NCI-H2029 treated with DMSO at 0.1 percent for 48 hours (cell line): ENCODE data around the gene CARMIL3.

Experiments used
- DNase-seq: peaks from one replicate; lab custom pipeline; 2025; lab: John Stamatoyannopoulos, UW

The CARMIL3 gene

DNA sequence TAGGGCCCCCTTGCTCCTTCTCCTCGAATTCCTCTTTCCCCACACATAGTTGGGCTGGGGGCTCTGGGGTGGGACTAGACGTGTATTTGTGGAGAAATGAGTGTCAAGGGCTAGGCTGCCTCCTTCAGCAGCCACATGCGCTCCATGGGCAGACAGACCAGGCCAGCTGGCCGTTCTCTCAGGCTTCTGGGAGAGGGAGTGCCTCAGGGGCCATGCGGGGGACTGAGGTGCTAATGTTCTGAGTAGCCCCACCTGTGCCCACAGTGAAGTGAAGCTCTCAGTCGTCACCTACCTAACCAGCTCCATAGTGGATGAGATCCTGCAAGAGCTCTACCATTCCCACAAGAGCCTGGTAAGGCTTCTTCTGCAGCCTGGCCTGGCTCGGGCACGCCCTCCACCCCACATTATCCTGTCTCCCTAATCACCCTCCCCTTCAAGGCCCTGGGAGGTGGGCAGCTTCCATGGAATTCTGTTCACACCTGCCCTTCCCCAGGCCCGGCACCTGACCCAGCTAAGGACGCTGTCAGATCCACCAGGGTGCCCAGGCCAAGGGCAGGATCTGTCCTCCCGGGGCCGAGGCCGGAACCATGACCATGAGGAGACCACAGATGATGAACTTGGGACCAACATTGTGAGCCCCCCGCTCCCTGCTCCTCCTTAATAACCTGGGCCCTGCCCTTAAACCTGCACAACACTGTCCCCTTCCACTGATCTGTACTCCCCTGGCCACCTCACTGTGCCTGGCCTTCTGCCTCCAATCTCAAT is 10.6 kb downstream of the CARMIL3 start:
- DNase-seq, result no peak

DNA sequence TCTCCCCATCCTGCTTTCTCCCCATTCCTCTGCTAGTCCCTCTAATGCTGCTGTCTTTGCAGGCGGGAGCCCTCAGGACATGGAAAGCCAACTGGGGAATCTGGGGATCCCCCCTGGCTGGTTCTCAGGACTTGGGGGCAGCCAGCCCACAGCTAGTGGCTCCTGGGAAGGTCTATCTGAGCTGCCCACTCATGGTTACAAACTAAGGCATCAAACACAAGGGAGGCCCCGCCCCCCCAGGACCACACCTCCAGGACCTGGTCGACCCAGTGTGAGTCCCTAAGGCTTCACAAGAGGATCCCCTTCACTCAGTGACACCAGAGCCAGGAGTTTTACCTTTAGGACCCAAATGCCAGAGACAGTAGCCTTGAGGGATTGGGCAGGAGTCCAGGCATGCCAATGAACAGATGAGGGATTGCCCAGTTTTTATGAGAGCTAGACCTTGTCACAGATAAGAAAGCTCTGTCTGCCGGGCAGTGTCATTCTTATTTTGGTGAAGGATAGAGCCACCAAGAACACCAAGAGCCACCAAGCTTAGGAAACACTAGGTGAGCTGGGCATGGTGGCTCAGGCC is 11.5 kb downstream of the CARMIL3 start:
- no peak for DNase-seq

DNA sequence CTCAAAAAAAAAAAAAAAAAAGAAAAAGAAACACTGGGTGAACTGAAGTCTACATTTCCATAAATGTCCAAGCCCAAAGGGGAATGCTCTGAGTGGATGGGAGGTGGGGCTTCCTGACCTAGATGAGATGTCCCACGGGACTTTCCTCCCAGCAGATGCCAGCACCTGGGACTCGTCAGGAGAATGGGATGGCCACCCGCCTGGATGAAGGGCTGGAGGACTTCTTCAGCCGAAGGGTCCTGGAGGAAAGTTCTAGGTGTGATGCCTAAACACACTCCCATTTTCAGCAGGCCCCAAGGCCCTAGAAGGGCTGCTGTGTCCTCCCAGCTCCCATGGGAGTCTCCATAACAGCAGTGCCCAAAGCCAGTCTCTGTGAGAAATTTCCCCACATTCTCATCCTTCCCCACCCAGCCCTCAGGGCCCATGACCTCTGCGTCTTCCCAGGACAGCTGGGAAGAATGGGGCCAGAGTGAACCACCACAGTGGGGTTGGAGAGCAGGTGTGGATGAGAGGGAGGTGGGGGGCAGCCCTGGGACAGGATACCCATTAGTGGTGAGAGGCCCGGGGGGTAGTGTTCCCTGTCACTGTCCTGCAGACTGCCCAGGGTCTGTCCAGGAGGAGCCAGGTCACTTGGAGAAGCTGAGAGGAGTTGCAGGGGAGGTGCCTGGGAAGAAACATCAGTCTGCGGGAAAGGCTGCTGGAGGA is 12.4 kb downstream of the CARMIL3 start:
- DNase-seq, result no peak

DNA sequence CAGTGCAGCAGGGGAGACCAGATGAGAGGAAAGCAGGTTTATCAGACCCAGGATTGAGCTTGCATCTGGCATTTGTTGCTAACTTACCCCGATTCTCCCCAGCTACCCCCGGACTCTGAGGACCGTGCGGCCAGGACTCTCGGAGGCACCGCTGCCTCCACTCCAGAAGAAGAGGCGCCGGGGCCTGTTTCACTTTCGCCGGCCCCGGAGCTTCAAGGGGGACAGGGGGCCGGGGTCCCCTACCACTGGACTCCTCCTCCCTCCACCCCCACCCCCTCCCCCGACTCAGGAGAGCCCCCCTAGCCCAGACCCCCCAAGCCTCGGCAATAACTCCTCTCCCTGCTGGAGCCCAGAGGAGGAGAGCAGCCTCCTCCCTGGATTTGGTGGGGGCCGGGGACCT is 13.0 kb downstream of the CARMIL3 start:
- DNase-seq, result no peak

DNA sequence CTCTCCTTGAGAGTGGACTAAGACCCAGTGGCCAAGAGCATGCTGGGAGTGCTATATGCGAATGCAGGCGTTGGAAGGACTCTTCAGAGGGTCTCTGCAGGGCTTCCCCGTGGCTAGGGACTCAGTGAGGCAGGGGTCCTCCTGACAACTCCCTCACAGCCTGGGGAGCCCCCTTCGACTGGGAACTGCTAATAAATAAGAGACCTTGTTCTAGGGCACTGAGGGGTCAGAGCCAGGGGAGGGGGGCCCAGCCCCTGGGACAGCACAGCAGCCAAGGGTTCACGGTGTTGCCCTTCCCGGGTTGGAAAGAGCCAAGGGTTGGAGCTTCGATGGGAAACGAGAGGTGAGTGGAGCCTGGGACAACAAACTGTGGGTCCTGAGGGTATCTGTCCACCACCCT is 13.6 kb downstream of the CARMIL3 start:
- no peak for DNase-seq

DNA sequence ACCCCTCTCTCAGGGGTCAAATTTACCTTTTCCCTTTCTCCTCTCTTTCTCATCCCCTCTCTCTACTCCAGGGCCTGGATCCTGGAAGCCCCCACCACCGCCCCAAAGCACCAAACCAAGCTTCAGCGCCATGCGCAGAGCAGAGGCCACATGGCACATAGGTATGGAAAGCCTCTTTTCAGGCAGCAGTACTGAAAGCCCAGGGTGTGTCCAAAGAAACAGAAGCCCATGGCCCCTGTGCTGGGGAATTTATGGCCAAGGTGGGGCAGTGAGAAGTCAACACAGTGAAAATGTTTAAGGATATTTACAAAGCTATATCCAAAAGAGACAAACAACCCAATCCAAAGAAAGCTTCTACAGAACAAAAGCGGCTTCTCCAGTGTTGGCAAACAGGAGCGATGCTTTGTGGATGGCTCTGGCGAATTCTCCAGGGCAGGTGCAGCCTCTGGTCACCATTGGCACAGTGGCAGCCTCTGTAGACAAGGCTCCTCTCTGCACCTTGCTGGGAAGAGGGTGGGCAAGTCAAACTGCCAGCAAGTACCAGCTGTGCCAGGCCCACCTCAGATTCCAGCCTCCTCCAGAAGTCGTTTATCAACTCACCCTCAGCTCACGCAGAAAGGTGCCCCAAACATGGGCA is 14.8 kb downstream of the CARMIL3 start:
- DNase-seq, result no peak

DNA sequence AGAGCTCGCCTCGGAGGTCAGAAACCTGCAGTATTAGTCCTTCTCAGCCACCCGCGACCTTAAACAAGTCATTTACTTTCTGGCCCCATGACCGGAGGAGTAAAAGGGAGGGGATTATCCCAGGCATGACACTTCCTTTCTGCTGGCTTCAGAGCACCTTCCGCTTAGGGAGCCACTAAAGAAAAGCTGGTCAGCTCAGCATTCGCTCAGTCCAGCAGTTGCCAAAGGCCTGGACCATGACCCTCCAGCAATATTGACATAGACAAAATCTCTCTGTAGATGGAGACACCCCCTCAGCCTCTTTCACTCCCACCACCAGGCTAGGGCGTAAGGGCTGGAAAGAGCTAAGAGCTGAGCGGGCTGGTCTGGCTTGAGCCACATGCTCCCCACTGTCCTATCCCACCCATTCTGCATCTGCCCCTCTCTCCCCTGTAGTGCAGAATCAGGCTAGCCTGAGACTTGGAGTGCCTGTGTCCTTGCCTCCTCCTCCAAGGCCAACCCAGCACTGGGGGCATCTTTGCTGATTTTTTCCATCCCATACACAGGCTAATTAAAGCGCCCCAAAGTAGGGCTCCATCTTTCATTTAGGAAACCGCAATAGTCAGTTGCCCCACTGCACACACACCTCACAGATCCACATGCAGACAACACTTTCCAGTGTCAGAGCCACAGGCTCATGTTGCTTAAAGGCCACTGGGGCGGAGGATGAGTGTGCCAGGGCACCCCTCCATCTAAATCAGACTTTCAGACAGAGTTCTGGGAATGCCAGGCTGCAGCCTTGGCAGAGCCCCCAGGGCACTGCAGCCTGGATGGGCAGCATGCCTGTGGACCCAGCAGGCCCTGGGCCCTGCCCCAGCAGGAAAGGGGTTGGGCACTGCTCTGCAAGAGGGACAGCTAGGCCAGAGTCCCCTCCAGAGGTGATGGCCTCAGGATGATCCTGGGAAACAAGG is 15.6 kb downstream of the CARMIL3 start:
- no peak for DNase-seq

DNA sequence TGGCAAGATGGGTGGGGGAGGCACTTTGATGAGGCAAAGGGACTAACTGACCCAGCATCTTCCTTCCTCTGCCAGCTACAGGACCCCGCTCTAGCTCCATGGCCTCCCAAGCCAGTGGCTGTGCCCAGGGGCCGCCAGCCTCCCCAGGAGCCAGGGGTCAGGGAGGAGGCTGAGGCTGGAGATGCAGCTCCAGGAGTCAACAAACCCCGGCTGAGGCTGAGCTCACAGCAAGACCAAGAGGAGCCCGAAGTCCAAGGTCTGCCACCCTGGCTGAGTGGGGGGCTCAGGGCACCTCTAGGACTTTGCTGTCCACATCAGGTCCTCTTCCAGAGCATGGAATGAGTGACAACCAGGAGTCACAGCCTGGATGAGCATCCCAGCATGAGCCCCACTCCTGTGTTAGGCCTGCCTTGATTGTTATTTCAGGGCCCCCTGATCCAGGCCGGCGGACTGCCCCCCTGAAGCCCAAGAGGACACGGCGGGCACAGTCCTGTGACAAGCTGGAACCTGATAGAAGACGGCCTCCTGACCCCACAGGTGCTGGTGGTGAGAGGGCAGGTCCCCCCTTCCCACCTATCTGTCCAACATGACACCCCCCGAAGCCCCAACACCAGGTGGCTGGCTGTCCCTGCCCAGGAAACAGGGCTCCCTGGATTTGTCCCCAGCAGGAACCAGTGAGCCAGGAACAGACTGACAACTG is 17.1 kb downstream of the CARMIL3 start:
- no peak for DNase-seq

DNA sequence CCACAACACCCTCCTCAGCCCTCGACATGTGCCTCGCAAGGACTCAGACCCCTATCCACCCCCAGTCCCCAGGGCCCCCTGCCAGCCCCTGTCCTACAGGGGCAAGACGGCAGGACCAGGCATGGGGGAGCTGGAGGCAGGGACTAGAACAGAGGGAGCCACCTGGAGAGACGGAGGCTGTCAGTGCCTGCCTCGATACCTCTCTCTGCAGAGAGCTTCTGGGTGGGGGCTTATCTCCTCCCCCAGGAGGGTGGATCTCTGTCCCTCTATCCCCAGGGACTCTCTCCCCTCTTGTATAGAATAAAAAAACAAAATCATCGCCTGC is 17.6 kb downstream of the CARMIL3 start:
- no peak for DNase-seq

DNA sequence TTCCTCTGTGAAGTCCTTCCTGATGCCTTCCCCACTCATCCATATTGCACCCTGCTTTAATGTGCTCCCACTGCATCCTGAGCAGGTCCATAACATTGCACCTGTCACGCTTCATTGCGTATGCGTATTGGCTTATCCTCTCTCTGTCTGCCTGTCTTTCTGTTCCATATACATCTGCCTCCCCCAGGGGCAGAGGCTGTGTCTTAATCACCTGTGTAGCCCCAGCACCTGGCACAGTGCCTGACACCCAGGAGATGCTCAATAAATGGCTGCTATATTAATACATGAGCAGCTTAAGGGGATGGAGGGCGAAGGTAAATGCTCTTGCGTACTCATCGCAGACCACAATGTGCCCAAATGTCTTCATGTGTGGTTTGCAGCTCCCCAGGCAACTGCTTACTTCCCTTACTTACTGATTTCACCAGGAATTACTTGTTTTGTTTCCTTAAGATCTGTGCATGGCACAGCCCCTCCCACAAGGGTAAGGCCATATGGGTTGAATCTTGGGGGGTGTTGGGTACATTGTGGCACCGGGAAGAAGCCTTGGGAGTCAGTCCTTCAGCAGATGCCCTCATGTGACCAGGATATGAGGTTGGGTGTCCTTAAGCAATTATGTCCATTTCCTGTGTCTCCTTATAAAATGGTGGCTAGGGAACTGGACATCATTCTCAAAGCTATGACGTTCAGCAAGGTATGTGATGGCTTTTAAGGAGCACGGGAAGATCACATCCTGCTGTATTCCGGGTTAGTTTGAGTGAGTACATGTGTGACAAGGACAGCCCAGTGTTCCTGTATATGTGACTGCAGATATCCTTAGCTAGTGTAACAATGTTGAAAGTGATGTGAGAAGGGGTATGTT is 18.7 kb downstream of the CARMIL3 start:
- DNase-seq, result no peak

DNA sequence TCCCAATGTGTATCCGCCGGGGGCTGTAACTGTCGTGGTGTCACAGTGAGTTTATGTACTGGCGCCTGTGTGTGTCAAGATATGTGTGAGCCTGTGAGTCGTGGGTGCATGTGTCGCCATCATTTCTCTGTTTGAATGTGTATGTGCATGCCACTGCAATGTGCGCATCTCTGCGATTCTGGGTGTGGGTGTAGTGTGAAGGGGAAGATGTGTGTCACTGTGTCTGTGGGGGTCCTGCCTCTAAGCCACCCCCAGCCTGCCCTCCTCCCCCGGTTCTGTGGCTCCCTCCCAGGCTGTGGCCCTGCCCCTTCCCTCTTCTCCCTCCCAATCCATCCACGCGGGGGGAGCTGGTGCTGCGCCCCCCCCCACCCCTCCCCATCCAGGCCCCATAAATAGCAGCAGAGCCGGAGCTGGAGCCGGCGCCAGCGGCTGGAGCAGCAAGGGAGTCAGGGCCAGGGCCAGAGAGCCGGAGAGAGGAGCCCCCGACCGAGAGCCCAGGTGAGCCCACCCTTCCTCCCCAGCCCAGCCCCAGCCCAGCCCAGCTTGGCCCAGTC is 19.4 kb downstream of the CARMIL3 start, which contains the start of gene CPNE6:
Gene CPNE6, plus strand, starts transcription at position 419 of the 554 bp plus-strand sequence. CDS start 1,375 bp downstream, outside the sequence.
- no peak for DNase-seq

DNA sequence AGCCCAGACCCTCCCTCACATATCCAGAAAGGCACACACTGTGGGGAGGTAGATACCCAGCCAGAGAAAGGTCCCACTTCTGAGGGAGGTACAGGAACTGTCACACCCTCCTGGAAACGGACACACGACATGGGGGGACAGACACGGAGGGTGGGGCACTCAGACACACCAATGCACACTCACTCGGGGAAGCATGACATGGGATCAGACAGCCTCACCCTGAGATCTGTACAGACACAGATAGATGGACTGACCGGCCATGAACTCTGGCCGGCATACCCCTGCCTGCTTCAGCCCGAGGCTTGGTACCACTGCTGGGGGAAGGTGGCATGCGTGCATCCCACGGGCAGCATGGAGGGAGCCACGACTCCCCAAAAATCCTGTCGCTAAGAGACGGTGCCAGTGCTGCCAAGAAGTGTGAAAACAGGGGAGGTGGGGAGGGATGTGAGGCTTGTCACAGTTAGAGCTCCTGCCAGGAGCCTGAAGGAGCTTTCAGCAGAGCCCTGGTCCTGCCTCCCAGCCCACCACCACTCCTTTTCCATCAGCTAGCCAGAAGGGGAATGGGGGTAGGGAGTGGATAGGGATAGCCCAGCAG is 20.1 kb downstream of the CARMIL3 start:
- DNase-seq, result no peak

DNA sequence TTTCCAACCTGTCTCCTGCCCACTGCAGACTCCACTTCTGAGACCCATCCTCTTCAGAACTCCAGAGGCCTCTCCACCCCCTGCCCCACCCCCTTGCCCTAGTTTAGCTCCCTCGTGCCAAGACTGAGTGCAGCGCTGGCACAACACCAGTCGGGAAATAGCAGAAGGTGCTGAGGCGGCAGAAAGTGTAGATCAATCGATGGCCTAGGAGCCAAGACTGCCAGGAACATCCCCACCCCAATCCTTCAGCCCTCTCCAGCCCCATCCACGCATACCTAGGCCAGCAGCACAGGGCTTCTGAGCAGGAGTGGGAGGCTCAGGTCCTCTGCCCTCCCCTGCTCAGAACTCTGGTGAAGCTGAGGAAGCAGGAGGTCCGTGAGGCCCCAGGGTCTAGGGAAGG is 20.6 kb downstream of the CARMIL3 start:
- no peak for DNase-seq

DNA sequence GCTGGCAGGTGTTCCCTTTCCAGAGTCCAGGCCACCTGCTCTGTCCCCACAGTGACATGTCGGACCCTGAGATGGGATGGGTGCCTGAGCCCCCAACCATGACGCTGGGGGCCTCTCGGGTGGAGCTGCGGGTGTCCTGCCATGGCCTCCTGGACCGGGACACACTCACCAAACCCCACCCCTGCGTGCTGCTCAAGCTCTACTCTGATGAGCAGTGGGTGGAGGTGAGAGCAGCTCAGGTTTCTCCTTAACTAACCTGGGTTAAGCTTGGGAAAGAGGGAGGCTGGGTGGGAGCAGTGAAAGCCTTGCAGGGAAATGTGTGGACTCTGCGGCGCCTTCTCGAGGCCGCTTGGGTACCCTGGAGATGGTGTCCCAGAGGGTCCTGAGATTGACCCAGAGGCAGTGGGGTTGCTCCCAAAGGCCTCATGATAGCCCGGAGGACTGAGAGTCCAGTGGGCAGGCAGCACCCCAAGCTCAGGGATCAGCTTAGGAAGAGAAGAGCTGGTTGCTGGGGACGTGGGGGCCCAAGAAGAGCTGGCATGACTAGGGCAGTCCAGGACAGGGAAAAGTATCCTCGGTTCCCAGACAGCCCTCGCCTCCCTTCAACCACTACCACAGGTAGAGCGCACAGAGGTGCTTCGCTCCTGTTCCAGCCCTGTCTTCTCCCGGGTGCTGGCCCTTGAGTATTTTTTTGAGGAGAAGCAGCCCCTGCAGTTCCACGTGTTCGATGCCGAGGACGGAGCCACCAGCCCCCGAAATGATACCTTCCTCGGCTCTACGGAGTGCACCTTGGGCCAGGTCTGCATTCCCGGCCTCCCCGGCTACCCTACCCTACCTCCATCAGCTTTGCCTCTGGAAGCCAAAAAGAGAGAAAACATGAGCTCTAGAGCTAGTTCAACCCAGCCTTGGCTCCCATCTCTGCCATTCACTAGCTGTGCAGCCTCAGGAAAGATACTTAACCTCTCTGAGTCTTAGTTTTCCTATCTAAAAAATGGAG is 21.4 kb downstream of the CARMIL3 start:
- no peak for DNase-seq

DNA sequence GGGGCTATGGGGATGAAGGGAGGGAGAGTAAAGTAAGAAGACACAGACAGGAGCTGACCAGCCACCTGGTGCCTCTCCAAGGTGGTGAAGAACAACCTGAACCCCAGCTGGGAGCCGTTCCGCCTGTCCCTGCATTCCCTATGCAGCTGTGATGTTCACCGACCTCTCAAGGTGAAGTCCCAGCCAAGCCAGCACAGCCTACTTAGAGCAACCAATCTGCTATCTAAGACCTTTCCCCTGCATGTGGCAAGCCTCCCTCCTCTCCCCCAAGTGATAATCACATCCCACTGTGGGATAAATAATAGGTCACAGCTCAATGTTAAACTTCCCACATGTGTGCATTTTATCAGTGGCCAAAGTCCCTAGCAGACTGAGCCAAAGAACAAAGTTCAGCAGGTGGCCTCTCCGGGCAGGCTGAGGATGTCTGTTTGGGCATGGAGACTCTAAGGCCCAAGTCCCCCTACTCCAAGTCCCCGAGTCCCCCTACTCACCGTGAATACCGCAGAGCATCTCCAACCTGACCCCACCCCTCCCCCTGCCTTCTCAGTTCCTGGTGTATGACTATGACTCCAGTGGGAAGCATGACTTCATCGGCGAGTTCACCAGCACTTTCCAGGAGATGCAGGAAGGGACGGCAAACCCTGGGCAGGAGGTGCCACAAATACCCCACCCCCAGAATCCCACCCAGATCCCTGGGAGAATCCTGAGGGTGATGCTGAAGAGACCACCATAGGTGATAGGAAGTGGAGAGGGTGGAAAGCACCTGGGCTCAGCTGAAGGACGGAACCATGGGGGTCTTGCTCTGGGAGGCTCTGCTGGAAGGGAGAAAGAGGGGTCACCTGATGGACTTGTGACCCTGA is 23.0 kb downstream of the CARMIL3 start:
- DNase-seq, result no peak

DNA sequence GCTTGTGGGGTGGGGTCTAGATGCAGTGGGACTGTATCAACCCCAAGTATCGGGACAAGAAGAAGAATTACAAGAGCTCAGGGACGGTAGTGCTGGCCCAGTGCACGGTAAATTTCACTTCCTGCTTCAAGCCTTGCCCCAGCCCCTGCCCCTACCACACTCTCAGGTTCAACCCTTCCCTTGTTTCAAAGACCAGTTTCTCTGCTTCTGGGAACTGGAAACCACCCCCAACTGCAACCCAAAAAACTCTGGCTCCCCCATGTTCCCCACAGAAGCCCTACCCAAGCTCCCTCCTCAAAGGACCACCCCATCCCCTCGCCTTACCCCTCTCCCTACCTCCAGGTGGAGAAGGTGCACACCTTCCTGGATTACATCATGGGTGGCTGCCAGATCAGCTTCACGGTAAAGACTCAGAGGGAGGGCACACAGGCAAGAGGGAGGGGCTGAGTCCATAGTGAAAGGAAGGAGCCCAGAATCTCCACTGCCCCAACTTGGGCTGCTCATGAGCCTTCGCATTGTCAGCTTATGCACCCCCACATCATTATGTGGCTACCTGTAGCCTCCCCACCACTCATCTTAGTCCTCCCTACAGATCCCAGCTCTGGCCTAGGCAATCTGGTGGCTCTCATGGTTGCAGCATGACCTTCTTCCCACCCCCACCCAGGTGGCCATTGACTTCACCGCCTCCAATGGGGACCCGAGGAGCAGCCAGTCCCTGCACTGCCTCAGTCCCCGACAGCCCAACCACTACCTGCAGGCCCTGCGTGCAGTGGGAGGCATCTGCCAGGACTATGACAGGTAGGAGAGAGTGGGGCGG is 23.9 kb downstream of the CARMIL3 start:
- no peak for DNase-seq

DNA sequence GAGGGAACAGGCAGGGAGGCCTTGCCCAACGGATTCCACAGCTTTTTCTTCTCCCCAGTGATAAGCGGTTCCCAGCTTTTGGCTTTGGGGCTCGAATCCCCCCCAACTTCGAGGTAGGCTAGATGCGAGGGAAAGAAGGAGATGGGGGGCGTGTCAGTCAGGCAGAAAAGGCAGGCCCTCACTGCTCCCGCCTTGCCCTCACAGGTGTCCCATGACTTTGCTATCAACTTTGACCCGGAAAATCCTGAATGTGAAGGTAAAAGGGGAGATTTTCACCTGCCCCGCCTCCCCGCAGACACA is 24.4 kb downstream of the CARMIL3 start:
- no peak for DNase-seq
